A549 treated with Hydrocortisone at 1 μM for 4 hours (cell line): ENCODE data around the gene DNAH1. TPM values are rescaled to one million over a fixed set of nuclear protein-coding genes. Genes with fewer than 3 reads are reported as not detected.

Experiments
- total RNA-seq: library from RNA; stranded (reverse); fragments of 200-300 nt; extraction: Qiagen RNA extraction; gene quantifications from 5 replicates; pipeline ENCODE4 v1.2.3, GENCODE V29; 2022

Gene DNAH1
- total RNA-seq = 0.78 to 1.2 TPM (median 0.97 TPM) in 5 replicates

GRCh38 chr3:52315977-52316764 is at the start of gene DNAH1:
TSS of gene DNAH1 (plus strand) at chr3:52316319. CDS start at chr3:52322443, 6,124 bp downstream.

GRCh38 chr3:52278510-52279069 is 37.5 kb upstream of the DNAH1 start, which contains the start of gene WDR82:
TSS of gene WDR82 (minus strand) at chr3:52278649. CDS start at chr3:52278361, 288 bp downstream.

DNA sequence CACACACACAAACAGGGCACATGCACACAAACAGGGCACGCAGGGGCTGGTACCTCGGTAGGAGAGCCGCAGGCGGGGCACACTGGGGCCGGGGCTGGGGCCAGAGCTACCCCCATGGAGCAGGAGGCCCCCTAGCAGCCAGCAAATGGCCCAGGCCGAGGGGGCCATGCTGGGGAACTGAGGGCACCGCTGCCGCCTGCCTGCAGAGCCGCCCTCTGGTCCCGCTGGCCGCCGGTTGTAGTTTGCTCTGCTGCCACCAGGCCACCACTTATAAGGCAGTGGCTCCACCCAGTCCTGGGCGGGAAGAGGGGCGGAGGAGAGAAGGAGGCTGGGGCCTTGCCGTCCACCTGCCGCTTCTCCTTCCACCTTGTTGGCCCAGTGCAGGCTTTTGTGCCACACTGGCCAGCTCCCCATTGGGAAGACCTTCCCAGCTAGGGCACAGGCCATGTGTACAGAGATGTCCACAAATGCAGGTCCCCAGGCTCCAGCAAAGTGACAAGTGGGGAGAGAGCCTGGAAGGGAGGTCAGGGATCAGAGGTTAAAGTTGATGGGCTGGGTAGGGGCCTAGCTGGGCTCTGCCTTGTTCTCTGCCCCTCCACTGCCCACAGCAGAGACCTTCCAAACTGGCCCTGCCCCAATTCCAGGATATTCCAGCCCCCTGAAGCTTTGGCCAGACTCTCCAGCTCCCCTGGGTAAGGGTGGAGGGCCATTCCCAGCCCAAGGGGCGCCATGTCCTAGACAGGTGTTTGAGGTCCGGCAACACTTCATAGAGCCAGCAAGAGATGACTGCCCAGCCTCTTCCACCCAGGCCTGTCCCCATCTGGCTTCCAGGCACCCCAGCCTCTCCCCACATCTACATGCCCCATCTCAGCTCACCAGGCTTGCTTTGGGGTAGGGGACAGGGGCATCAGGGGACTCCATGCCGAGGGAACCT is 129.0 kb downstream of the DNAH1 start, which contains the start of gene SEMA3G:
Gene SEMA3G (minus strand): TSS at position 244 of the 934 bp plus-strand sequence. CDS start 76 bp downstream, at position 168.

Other genes with a start within 250 kb of the DNAH1 start
- 17.7 to 19.8 TPM (median 18.1 TPM) in 5 replicates for gene POC1A, start 161.9 kb upstream of the DNAH1 start, total RNA-seq
- gene ALAS1, start 118.2 kb upstream of the DNAH1 start, total RNA-seq = 43.7 to 52.3 TPM (median 48.9 TPM) in 5 replicates
- 0.02 to 0.03 TPM in 2 of 5 replicates, not detected in the others for gene TLR9, start 90.7 kb upstream of the DNAH1 start, total RNA-seq
- gene TWF2, start 77.2 kb upstream of the DNAH1 start, total RNA-seq = 59.1 to 71.2 TPM (median 66.9 TPM) in 5 replicates
- gene PPM1M, start 70.6 kb upstream of the DNAH1 start, total RNA-seq = 3.9 to 5.2 TPM (median 4.2 TPM) in 5 replicates
- gene WDR82, start 37.7 kb upstream of the DNAH1 start, total RNA-seq = 49.1 to 59.5 TPM (median 50.8 TPM) in 5 replicates
- gene GLYCTK, start 28.5 kb upstream of the DNAH1 start, total RNA-seq = 3.0 to 4.6 TPM (median 3.9 TPM) in 5 replicates
- gene BAP1, start 93.7 kb downstream of the DNAH1 start, total RNA-seq = 33.2 to 39.6 TPM (median 37.1 TPM) in 5 replicates
- gene PHF7, start 94.3 kb downstream of the DNAH1 start, total RNA-seq = 2.2 to 3.9 TPM (median 3.4 TPM) in 5 replicates
- gene SEMA3G, start 128.8 kb downstream of the DNAH1 start, total RNA-seq = 0.03 to 0.16 TPM (median 0.06 TPM) in 5 replicates
- gene TNNC1, start 137.7 kb downstream of the DNAH1 start, total RNA-seq = 0.63 to 1.4 TPM (median 1.2 TPM) in 5 replicates
- 11.4 to 14.9 TPM (median 12.8 TPM) in 5 replicates for gene NISCH, start 139.3 kb downstream of the DNAH1 start, total RNA-seq
- gene STAB1, start 179.0 kb downstream of the DNAH1 start, total RNA-seq = 0.03 to 0.21 TPM (median 0.09 TPM) in 5 replicates
- gene NT5DC2, start 217.5 kb downstream of the DNAH1 start, total RNA-seq = 86.6 to 102 TPM (median 96.8 TPM) in 5 replicates
- 52.2 to 71.7 TPM (median 61.7 TPM) in 5 replicates for gene UQCC5, start 220.3 kb downstream of the DNAH1 start, total RNA-seq